HG03565 (cell line): ENCODE measurements around the gene PPARGC1A.

Experiments used
- ATAC-seq: cut with Tn5 transposase; IDR thresholded peaks from one replicate; pipeline ENCODE4 v1.9.1; 2021; ENCODE audit warnings: mild to moderate bottlenecking, moderate library complexity; ENCODE audit not compliant: unreplicated experiment

The PPARGC1A gene

DNA sequence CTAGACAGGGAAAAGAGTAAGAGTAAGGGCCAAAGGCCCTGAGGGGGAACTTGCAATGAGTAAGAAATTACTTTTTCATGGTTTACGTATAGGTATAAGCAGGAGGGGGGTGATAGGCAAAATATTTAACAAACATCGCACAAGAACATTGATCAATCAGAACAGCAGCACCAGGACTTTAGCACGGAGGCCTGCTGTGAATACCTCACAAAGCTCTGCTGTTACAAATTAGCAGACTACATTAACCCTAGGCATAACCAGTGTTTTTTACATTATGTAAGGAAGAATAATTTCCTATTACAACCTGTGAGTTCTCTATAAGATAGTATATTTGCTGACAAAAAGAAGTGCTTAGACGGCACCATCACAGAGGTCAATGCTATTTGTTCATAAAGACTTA is 44.9 kb downstream of the PPARGC1A start:
- no peak for ATAC-seq

DNA sequence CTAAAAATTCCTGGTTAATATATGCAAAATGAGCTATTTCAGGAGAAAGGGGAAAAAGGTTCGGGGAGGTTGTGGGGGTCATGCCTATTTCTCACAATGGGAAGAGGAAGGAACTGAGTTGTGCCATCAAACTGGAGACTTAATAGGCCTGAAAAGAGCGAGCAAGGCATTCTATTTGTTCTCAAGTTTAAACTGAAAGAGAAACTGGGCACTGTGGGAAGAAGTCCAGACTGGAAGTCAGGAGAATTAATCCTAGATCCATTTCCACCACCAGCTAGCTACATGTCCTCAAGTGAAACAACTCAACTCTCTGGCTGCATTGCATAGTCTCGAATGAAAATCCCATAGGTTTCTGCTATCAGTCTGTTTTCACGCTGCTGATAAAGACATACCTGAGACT is 50.6 kb downstream of the PPARGC1A start:
- no peak for ATAC-seq

GRCh38 chr4:23838607-23839006 is 51.2 kb downstream of the PPARGC1A start:
- no peak for ATAC-seq

- ATAC-seq = no peak
Measured at GRCh38 chr4:23838131-23838530, 51.7 kb downstream of the PPARGC1A start.

GRCh38 chr4:23837371-23837770 is 52.5 kb downstream of the PPARGC1A start:
- no peak for ATAC-seq

GRCh38 chr4:23835774-23836478 is 53.9 kb downstream of the PPARGC1A start:
- ATAC-seq = no peak

DNA sequence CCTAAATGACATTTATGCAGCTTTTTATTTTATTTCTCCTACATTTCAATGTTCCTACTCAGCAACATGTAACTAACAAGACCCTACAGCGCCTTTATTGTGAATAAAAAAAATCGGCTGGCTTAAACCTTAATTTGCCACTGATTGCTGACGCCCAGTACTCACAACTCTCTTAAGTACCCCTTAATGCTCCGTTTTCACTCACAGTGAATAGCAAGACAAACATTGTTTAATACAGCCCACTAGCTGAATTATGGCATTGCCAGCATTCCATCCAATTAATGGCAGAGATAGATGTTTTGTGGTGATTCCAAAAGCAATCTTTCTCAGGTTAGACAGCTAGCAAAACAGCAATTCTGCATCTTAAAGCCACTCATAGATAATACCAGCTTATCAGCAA is 61.1 kb downstream of the PPARGC1A start:
- ATAC-seq = no peak

GRCh38 chr4:23828020-23828715 is 61.7 kb downstream of the PPARGC1A start:
- no peak for ATAC-seq

- no peak for ATAC-seq
Measured at GRCh38 chr4:23822181-23822580, 67.7 kb downstream of the PPARGC1A start.

DNA sequence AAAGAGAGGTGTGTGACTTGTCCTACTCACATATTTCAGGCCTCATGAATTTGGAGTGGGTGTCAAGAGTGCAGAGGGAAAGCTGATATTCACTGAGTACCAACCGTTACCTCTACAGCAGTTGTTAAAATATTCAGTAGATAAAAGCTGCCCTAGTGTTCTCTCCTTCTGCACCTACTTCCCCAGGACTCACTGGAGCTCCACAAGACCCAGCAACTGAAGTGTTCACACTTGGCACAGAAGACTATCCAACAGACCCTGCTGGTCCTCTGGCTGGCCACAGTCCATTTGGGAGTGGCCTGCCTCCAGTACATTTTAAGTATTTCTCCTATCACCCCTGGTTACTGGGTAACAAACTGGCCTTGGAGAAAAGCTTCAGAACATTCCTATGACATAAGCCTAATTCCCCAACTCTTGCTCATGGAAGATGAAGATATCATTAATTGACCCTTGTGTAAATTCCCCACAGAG is 70.8 kb downstream of the PPARGC1A start:
- ATAC-seq = no peak

GRCh38 chr4:23818097-23818885 is 71.6 kb downstream of the PPARGC1A start:
- ATAC-seq = no peak

DNA sequence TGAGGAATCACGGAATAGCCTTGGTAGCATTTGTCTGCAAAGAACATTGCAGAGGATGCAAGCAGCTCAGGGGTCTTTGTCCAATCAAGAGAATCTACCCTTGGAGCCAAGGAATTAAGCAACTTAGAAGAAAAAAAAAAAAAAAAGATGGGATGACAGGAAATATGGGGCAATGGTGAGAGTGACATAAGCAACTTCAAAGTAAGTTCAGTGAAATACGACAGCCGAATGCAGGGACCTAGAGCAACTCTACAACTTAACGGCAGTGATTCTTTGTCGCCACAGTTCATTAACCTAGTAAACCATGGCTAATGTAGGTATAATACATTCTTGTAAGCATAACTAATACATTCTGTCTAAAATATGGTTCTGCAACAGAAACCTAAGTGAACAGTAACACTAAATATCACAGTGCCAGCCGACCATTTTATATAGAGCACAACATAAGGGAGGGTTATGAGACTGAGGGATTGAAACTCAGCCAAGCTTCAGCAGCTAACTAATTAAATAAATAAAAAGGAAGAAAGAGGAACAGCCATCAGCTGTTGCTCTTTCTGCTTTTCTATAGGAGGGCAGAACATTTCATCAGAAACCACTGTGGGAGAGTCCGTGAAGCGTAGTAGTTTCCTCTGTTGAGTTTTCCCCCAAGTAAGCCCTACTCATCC is 74.7 kb downstream of the PPARGC1A start:
- ATAC-seq = no peak

DNA sequence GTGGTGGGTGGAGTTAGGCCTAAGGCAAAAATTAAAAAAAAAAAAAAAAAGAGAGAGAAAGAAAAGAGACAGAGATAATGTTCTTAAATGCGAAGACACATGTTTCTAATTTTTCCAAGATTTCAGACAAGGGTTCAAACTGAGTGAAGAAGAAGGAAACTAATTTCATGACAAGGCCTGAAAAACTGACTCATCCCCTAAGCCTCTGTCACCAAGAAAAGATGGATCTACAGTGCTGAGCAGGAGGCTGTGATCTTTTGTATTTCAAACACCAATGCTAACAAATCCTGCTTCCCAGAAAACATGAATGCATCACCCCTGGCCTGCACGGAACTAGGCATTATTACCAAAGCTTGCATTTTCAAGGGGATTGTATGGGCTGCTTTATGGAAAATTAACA is 75.3 kb downstream of the PPARGC1A start:
- no peak for ATAC-seq

DNA sequence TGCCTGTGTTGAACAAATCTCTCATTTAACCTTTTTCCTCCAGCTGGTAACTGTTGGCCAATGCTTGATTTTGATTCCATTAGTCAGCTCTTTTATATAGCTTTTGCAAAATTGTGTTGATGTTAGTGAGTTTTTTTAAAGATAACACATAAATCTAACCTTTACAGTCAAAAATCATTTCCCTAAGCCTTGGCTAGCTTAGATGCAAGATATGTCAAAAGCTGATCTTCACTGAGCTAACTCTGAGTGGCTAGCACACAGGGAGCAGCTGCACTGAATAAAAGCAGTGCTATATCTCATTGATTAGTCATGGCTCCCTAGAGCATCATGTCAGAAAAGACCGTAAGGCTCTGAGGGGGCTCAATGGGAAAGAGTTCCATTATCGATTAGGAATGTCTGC is 78.7 kb downstream of the PPARGC1A start:
- ATAC-seq = no peak

DNA sequence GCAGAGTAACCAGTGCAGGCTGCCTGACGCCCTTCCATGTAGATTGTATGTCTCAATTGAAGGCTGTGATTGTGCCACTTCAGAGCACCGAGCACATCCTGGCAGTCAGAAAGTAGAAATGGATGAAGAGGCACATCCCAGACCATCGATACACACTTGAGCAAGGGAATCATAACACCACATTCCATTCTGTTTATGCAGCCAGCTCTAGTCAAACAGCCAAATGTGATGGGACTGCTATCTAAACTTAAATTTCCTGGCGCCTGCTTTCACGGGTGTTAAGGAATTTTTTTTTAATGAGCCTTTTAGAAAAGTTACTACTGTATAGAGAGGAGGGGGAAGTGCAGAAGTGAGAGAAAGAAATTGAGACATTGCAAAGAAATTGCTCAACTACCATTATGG is 84.4 kb downstream of the PPARGC1A start:
- ATAC-seq = no peak

- ATAC-seq = no peak
Measured at GRCh38 chr4:23789762-23790161, 100.1 kb downstream of the PPARGC1A start.

DNA sequence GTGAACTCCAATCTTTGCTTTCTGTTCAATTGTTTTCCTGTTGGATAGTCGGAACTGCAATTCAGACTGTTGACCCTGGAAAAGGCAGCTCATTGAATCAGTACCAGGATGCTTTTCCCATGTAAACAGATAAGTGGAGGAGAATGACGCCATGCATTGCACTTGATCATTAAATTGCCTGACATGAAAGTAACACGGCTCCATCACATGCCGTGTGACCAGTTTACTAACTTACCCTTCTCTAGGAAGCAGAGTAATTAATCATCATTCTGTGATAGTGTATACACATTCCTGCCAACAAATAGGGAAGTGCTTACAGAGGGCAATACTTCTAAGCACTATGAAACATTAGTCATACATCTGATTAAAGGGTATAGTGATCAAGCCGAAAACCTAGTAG is 101.4 kb downstream of the PPARGC1A start:
- no peak for ATAC-seq

DNA sequence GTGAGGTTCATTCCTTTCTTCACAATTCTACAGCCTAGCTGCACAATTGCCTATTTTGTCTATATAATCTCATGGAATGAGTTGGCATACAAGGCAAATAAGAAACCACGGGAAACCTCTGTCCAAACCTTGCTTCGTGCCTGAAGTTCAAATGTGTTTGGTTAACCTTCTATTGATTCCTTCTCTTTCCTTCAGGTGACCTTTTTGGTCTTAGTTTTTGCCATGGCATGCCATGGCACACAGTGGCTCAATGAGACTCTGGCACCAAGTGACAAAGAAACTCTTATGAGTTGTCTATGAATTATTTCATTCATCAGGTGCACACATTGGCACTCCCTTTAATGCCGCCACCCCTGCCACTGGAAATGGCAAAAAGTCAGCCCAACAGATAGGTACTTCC is 101.8 kb downstream of the PPARGC1A start:
- ATAC-seq = no peak

- no peak for ATAC-seq
Measured at GRCh38 chr4:23782778-23783437, 106.9 kb downstream of the PPARGC1A start.

- no peak for ATAC-seq
Measured at GRCh38 chr4:23779839-23780238, 110.0 kb downstream of the PPARGC1A start.

DNA sequence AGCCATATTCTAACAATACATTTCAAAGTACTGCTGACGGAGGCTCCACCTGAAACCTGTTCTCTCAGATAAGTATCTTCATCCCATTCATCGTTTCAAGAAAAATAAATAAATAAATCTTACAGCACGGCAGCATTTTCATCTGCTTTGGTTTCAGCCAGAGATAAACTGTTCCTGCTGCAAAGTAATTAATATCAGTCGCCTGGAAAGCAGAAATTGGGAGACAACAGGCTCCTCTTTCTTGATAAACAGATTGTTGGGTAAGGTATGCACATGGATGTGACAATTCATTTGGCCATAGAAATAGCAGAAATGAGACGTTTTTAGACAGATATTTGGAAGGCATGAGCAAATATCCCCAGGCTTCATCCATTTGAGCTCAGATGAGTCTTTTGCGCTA is 110.4 kb downstream of the PPARGC1A start:
- ATAC-seq = no peak
